Measurements from ENCODE around the gene ITPR1. TPM values are rescaled to one million over a fixed set of nuclear protein-coding genes. Genes with fewer than 3 reads are reported as not detected.

The ITPR1 gene
- total and polyA plus RNA-seq, 2 experiments from 2014 or later, result 6.8 to 21.0 TPM

DNA sequence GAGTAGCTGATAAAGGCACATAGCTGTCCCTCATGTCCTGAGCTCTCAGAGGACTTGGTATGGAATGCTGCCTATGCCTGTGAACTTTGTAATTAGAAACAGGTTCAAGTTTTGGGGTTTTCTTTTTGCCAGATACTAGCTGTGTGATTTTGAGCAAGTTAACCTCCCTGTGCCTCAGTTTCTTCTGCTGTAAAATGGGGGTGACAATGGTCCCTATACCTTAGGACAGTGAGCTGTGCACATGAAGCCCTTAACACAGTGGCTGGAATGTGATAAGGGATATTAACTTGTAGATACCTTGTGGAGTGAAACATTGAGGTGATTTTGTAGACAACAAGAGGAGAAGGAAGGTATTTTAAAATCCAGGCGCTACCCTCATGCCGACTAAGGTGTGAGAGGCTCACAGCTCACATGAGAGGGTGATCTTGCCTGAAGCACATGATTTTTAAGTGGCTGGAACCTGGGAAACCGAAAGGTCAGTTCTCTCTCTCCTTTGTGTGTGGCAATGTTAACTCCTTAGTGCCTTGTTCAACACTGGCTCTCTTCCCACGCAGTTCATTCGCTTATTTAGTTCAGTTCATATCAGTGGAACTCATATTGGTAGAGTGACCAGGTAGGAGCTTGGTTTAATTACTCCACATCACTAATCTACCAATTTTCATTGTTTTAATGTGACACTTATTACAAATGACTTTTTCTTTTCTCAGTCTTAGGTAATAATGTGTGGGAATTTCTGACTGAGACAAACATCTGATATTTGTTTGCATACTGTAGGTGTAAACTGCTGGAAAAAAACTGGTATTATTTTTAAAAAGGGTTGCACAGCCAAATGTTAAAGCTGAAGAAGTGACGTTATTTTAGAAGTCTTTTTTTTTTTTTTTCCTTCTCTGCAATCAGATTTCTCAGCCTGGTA, 236.2 kb downstream of the ITPR1 start (continued):
- TF ChIP-seq, protein P1, sequence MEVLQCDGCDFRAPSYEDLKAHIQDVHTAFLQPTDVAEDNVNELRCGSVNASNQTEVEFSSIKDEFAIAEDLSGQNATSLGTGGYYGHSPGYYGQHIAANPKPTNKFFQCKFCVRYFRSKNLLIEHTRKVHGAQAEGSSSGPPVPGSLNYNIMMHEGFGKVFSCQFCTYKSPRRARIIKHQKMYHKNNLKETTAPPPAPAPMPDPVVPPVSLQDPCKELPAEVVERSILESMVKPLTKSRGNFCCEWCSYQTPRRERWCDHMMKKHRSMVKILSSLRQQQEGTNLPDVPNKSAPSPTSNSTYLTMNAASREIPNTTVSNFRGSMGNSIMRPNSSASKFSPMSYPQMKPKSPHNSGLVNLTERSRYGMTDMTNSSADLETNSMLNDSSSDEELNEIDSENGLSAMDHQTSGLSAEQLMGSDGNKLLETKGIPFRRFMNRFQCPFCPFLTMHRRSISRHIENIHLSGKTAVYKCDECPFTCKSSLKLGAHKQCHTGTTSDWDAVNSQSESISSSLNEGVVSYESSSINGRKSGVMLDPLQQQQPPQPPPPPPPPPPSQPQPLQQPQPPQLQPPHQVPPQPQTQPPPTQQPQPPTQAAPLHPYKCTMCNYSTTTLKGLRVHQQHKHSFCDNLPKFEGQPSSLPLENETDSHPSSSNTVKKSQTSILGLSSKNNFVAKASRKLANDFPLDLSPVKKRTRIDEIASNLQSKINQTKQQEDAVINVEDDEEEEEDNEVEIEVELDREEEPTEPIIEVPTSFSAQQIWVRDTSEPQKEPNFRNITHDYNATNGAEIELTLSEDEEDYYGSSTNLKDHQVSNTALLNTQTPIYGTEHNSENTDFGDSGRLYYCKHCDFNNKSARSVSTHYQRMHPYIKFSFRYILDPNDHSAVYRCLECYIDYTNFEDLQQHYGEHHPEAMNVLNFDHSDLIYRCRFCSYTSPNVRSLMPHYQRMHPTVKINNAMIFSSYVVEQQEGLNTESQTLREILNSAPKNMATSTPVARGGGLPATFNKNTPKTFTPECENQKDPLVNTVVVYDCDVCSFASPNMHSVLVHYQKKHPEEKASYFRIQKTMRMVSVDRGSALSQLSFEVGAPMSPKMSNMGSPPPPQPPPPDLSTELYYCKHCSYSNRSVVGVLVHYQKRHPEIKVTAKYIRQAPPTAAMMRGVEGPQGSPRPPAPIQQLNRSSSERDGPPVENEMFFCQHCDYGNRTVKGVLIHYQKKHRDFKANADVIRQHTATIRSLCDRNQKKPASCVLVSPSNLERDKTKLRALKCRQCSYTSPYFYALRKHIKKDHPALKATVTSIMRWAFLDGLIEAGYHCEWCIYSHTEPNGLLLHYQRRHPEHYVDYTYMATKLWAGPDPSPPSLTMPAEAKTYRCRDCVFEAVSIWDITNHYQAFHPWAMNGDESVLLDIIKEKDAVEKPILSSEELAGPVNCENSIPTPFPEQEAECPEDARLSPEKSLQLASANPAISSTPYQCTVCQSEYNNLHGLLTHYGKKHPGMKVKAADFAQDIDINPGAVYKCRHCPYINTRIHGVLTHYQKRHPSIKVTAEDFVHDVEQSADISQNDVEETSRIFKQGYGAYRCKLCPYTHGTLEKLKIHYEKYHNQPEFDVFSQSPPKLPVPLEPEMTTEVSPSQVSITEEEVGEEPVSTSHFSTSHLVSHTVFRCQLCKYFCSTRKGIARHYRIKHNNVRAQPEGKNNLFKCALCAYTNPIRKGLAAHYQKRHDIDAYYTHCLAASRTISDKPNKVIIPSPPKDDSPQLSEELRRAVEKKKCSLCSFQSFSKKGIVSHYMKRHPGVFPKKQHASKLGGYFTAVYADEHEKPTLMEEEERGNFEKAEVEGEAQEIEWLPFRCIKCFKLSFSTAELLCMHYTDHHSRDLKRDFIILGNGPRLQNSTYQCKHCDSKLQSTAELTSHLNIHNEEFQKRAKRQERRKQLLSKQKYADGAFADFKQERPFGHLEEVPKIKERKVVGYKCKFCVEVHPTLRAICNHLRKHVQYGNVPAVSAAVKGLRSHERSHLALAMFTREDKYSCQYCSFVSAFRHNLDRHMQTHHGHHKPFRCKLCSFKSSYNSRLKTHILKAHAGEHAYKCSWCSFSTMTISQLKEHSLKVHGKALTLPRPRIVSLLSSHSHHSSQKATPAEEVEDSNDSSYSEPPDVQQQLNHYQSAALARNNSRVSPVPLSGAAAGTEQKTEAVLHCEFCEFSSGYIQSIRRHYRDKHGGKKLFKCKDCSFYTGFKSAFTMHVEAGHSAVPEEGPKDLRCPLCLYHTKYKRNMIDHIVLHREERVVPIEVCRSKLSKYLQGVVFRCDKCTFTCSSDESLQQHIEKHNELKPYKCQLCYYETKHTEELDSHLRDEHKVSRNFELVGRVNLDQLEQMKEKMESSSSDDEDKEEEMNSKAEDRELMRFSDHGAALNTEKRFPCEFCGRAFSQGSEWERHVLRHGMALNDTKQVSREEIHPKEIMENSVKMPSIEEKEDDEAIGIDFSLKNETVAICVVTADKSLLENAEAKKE (CRISPR knock-in tag; IDR thresholded peaks at IDR 0.05), result no peak
- TF ChIP-seq EZH2phosphoT487 (IDR thresholded peaks at IDR 0.05; ENCODE audit: unreplicated experiment) (no peak), EZH2 (IDR thresholded peaks at IDR 0.05; ENCODE audit: low read depth, unreplicated experiment) (no peak), NANOG (IDR thresholded peaks at IDR 0.05; ENCODE audit: borderline replicate concordance) (no peak), CREB1 (CRISPR knock-in tag; IDR thresholded peaks at IDR 0.05; ENCODE audit: low read depth) (no peak), ZNF114 (CRISPR knock-in tag; IDR thresholded peaks at IDR 0.05) (no peak), JUNB (IDR thresholded peaks at IDR 0.05; ENCODE audit: unreplicated experiment) (no peak), STAT1 (IDR thresholded peaks at IDR 0.05; ENCODE audit: unreplicated experiment) (no peak)
- TF ChIP-seq, protein P2, sequence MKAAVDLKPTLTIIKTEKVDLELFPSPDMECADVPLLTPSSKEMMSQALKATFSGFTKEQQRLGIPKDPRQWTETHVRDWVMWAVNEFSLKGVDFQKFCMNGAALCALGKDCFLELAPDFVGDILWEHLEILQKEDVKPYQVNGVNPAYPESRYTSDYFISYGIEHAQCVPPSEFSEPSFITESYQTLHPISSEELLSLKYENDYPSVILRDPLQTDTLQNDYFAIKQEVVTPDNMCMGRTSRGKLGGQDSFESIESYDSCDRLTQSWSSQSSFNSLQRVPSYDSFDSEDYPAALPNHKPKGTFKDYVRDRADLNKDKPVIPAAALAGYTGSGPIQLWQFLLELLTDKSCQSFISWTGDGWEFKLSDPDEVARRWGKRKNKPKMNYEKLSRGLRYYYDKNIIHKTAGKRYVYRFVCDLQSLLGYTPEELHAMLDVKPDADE (IDR thresholded peaks at IDR 0.05), result no peak
- TF ChIP-seq, protein P3, sequence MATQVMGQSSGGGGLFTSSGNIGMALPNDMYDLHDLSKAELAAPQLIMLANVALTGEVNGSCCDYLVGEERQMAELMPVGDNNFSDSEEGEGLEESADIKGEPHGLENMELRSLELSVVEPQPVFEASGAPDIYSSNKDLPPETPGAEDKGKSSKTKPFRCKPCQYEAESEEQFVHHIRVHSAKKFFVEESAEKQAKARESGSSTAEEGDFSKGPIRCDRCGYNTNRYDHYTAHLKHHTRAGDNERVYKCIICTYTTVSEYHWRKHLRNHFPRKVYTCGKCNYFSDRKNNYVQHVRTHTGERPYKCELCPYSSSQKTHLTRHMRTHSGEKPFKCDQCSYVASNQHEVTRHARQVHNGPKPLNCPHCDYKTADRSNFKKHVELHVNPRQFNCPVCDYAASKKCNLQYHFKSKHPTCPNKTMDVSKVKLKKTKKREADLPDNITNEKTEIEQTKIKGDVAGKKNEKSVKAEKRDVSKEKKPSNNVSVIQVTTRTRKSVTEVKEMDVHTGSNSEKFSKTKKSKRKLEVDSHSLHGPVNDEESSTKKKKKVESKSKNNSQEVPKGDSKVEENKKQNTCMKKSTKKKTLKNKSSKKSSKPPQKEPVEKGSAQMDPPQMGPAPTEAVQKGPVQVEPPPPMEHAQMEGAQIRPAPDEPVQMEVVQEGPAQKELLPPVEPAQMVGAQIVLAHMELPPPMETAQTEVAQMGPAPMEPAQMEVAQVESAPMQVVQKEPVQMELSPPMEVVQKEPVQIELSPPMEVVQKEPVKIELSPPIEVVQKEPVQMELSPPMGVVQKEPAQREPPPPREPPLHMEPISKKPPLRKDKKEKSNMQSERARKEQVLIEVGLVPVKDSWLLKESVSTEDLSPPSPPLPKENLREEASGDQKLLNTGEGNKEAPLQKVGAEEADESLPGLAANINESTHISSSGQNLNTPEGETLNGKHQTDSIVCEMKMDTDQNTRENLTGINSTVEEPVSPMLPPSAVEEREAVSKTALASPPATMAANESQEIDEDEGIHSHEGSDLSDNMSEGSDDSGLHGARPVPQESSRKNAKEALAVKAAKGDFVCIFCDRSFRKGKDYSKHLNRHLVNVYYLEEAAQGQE (IDR thresholded peaks at IDR 0.05; ENCODE audit: unreplicated experiment), result no peak

Measured in GM23338 (cell line).